ENCODE data around the gene TULP4. TPM values are rescaled to one million over a fixed set of nuclear protein-coding genes. Genes with fewer than 3 reads are reported as not detected.

The TULP4 gene
- polyA plus RNA-seq, 1 donor from 2014 or later, result 42.3 TPM

GRCh38 chr6:158531566-158531965 lies 219.3 kb downstream of the TULP4 start:
- no peak overlapping the region for H3K27ac Mint-ChIP-seq
- no peaks in the 10 kb centered on the region for H3K36me3 Mint-ChIP-seq
- peaks cover 8 to 25% (median 10%) of the 10 kb centered on the region in 3 donors for H3K9me3 Mint-ChIP-seq
- no peak overlapping the region for H3K4me3 Mint-ChIP-seq
- peaks cover 0 to 2% (median 0%) of the 10 kb centered on the region in 3 donors for H3K4me1 Mint-ChIP-seq
- peaks cover 39% of the 10 kb centered on the region for H3K27me3 Mint-ChIP-seq

GRCh38 chr6:158531970-158532369 lies 219.7 kb downstream of the TULP4 start:
- Mint-ChIP-seq H3K9me3 (peaks cover 8 to 21% (median 10%) of the 10 kb centered on the region in 3 donors), H3K27ac (no peak overlapping the region), H3K4me3 (no peak overlapping the region), H3K27me3 (peaks cover 36% of the 10 kb centered on the region), H3K36me3 (no peaks in the 10 kb centered on the region), H3K4me1 (peaks cover 0 to 2% (median 0%) of the 10 kb centered on the region in 3 donors)

- peak overlapping the region; percentile 68 to 87 (median 79) for H3K4me3 Mint-ChIP-seq
- H3K27me3 Mint-ChIP-seq, result peaks cover 43% of the 10 kb centered on the region
- H3K4me1 Mint-ChIP-seq, result peaks cover 1 to 7% (median 4%) of the 10 kb centered on the region in 3 donors
- H3K27ac Mint-ChIP-seq, result no peak overlapping the region
- no peaks in the 10 kb centered on the region for H3K36me3 Mint-ChIP-seq
- peaks cover 3 to 5% (median 3%) of the 10 kb centered on the region in 3 donors for H3K9me3 Mint-ChIP-seq
These were observed 224.0 kb downstream of the TULP4 start for GRCh38 chr6:158536084-158536890.

- peaks cover 44% of the 10 kb centered on the region for H3K27me3 Mint-ChIP-seq
- H3K27ac Mint-ChIP-seq, result no peak overlapping the region
- peaks cover 3 to 5% (median 3%) of the 10 kb centered on the region in 3 donors for H3K9me3 Mint-ChIP-seq
- H3K36me3 Mint-ChIP-seq, result no peaks in the 10 kb centered on the region
- peak overlapping the region; percentile 41 to 85 (median 56) for H3K4me3 Mint-ChIP-seq
- peaks cover 1 to 7% (median 4%) of the 10 kb centered on the region in 3 donors for H3K4me1 Mint-ChIP-seq
These were observed 224.9 kb downstream of the TULP4 start for GRCh38 chr6:158536891-158537798.

GRCh38 chr6:158538741-158539140 lies 226.5 kb downstream of the TULP4 start:
- Mint-ChIP-seq H3K9me3 (peaks cover 0 to 3% (median 1%) of the 10 kb centered on the region in 3 donors), H3K4me3 (no peak overlapping the region), H3K27me3 (peaks cover 44% of the 10 kb centered on the region), H3K4me1 (peaks cover 1 to 7% (median 4%) of the 10 kb centered on the region in 3 donors), H3K27ac (peak overlapping the region in 1 of 3 donors; percentile 50), H3K36me3 (no peaks in the 10 kb centered on the region)

- H3K4me1 Mint-ChIP-seq, result peaks cover 1 to 7% (median 4%) of the 10 kb centered on the region in 3 donors
- peak overlapping the region in 1 of 4 donors; percentile 46 for H3K4me3 Mint-ChIP-seq
- peaks cover 44% of the 10 kb centered on the region for H3K27me3 Mint-ChIP-seq
- H3K27ac Mint-ChIP-seq, result peak overlapping the region in 1 of 3 donors; percentile 70
- peaks cover 0 to 3% (median 1%) of the 10 kb centered on the region in 3 donors for H3K9me3 Mint-ChIP-seq
- no peaks in the 10 kb centered on the region for H3K36me3 Mint-ChIP-seq
These were observed 227.1 kb downstream of the TULP4 start for GRCh38 chr6:158539413-158539812.

- Mint-ChIP-seq H3K4me1 (peaks cover 1 to 7% (median 4%) of the 10 kb centered on the region in 3 donors), H3K27me3 (peaks cover 42% of the 10 kb centered on the region), H3K4me3 (peak overlapping the region in 1 of 4 donors; percentile 46), H3K36me3 (no peaks in the 10 kb centered on the region), H3K9me3 (peaks cover 0 to 3% (median 1%) of the 10 kb centered on the region in 3 donors), H3K27ac (peak overlapping the region in 1 of 3 donors; percentile 70)
These were observed 227.6 kb downstream of the TULP4 start for GRCh38 chr6:158539881-158540280.

GRCh38 chr6:158543606-158544185 lies 231.4 kb downstream of the TULP4 start:
- Mint-ChIP-seq H3K27me3 (peaks cover 21% of the 10 kb centered on the region), H3K9me3 (no peaks in the 10 kb centered on the region), H3K36me3 (no peaks in the 10 kb centered on the region), H3K4me3 (no peak overlapping the region), H3K27ac (no peak overlapping the region), H3K4me1 (peaks cover 0 to 5% (median 4%) of the 10 kb centered on the region in 3 donors)

GRCh38 chr6:158544428-158544827 lies 232.2 kb downstream of the TULP4 start:
- Mint-ChIP-seq H3K27ac (no peak overlapping the region), H3K4me3 (no peak overlapping the region), H3K9me3 (no peaks in the 10 kb centered on the region), H3K27me3 (peaks cover 16% of the 10 kb centered on the region), H3K36me3 (no peaks in the 10 kb centered on the region), H3K4me1 (peaks cover 0 to 5% (median 2%) of the 10 kb centered on the region in 3 donors)

- Mint-ChIP-seq H3K27ac (peak overlapping the region in 1 of 3 donors; percentile 14), H3K9me3 (no peaks in the 10 kb centered on the region), H3K4me1 (peaks cover 0 to 4% (median 0%) of the 10 kb centered on the region in 3 donors), H3K27me3 (peaks cover 11% of the 10 kb centered on the region), H3K4me3 (no peak overlapping the region), H3K36me3 (no peaks in the 10 kb centered on the region)
These were observed 233.0 kb downstream of the TULP4 start for GRCh38 chr6:158545043-158545966.

- H3K36me3 Mint-ChIP-seq, result no peaks in the 10 kb centered on the region
- H3K4me3 Mint-ChIP-seq, result no peak overlapping the region
- peaks cover 0 to 2% (median 0%) of the 10 kb centered on the region in 3 donors for H3K4me1 Mint-ChIP-seq
- no peak overlapping the region for H3K27ac Mint-ChIP-seq
- peaks cover 11% of the 10 kb centered on the region for H3K27me3 Mint-ChIP-seq
- H3K9me3 Mint-ChIP-seq, result no peaks in the 10 kb centered on the region
These were observed 236.3 kb downstream of the TULP4 start for GRCh38 chr6:158548418-158549161.

GRCh38 chr6:158552055-158552795 lies 240.0 kb downstream of the TULP4 start:
- Mint-ChIP-seq H3K4me1 (peaks cover 0 to 5% (median 0%) of the 10 kb centered on the region in 3 donors), H3K4me3 (no peak overlapping the region), H3K27me3 (peaks cover 7% of the 10 kb centered on the region), H3K36me3 (no peaks in the 10 kb centered on the region), H3K9me3 (no peaks in the 10 kb centered on the region), H3K27ac (no peak overlapping the region)

- Mint-ChIP-seq H3K9me3 (no peaks in the 10 kb centered on the region), H3K4me1 (peaks cover 0 to 5% (median 0%) of the 10 kb centered on the region in 3 donors), H3K27me3 (peaks cover 7% of the 10 kb centered on the region), H3K27ac (no peak overlapping the region), H3K36me3 (no peaks in the 10 kb centered on the region), H3K4me3 (no peak overlapping the region)
These were observed 240.5 kb downstream of the TULP4 start for GRCh38 chr6:158552796-158553138.

All from IgD-negative memory B cell (primary cell).